Hematopoietic multipotent progenitor cell (in vitro differentiated cells): ENCODE results near the gene VAV2. TPM values are rescaled to one million over a fixed set of nuclear protein-coding genes. Genes with fewer than 3 reads are reported as not detected.
"Not testable (repeated sequence)": the region's sequence is repeated elsewhere in the genome, so short reads cannot be mapped to it uniquely, and the experiment has no call there.

Experiments used
- DNase-seq, 3 donors: peaks; one replicate each; pipeline ENCODE4 v3.0.0-alpha.2; 2011 to 2015; ENCODE audit warnings: low read depth in 2 of 3, low spot score in 2 of 3
- total RNA-seq: library from RNA; depleted of rRNA; stranded (reverse); fragments of >200 nt; gene quantifications from one replicate; pipeline ENCODE4 v1.2.3, GENCODE V29; 2012

Gene VAV2
- total RNA-seq, 1 donor, result 2.2 TPM

- DNase-seq, result no peak
These were observed 72.6 kb downstream of the VAV2 start for GRCh38 chr9:133919253-133920115.

GRCh38 chr9:133918111-133918813 is 73.9 kb downstream of the VAV2 start:
- DNase-seq, result no peak

DNA sequence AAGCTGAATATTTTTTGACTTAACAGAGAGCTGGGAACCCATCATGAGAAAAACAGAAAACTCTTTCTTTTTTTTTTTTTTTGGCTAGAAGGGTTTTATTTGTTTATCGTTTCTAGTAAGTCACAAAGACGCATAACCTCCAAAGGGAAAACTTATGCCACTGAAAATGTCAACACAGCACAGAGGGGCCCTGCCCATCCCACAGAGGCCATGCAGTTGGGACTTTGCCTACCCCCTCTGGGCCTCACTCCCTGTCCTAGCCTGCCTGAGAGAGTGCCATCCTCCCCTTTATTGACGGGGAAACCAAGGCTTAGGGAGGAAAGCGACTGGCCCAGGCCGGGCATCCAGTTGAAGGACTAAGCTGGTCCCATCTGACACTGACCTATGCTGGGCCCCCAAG is 74.7 kb downstream of the VAV2 start:
- DNase-seq, result no peak

DNA sequence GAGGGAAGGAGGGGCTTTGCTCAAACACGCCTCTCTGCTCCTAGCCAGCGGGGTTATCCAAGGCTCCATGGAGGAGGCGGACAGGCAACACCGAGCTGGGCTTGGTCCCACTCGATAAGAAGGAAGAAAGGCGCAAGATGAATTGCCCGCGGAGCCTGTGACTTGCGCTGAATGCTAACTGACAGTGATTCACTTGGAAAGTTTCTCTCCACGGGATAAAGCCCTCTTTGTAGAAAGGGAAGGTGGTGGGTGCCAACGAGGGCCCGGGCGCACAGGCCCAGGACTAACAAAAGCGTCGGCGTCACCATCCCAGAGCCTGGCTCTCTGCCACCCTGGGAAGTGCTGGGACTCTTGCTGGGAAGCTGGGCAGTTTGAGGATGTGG is 76.0 kb downstream of the VAV2 start:
- no peak for DNase-seq

GRCh38 chr9:133915534-133916158 is 76.5 kb downstream of the VAV2 start:
- DNase-seq, result no peak

DNA sequence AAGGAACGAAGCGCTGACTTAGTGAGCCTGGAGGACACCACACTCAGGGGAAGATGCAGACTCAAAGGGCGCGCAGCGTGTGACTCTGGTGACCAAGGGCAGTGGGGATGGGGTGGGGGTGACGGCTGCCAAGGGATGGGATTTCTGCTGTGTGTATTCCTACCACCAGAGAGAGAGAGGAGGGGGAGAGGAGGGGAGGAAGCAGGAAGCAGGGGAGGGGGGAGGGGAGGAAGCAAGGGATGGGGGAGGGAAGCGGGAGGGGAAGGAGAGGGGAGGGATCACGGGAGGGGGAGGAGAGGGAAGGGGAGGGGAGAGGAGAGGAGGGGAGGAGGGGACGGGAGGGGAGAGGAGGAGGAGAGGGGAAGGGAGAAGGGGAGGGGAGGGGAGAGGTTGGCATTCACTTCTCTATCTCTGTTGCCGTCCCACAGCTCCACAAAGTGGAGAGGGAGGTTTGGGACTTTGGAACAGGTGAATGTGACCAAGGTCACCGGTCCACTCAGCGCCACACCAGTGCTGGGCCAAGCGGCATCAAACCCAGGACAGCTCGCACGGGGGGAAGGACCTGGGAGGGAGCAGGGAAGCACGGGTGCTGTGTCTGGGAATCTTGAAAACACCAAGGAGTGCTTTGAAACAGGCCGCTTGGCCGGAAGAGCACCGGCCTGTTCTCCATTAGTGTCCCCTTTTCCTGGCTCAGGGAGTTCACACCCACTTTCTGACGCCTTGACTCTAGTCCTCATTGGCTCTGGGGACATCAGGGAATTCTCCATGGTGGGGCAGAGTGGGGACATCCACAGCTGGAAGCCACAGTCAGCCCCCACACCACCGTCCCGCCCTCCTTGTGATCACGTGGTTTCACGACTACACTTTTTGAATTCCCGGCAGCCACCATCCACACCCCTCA is 77.4 kb downstream of the VAV2 start:
- no peak for DNase-seq

- no peak for DNase-seq
These were observed 78.4 kb downstream of the VAV2 start for GRCh38 chr9:133913571-133914369.

GRCh38 chr9:133910855-133911514 is 81.1 kb downstream of the VAV2 start:
- no peak for DNase-seq

DNA sequence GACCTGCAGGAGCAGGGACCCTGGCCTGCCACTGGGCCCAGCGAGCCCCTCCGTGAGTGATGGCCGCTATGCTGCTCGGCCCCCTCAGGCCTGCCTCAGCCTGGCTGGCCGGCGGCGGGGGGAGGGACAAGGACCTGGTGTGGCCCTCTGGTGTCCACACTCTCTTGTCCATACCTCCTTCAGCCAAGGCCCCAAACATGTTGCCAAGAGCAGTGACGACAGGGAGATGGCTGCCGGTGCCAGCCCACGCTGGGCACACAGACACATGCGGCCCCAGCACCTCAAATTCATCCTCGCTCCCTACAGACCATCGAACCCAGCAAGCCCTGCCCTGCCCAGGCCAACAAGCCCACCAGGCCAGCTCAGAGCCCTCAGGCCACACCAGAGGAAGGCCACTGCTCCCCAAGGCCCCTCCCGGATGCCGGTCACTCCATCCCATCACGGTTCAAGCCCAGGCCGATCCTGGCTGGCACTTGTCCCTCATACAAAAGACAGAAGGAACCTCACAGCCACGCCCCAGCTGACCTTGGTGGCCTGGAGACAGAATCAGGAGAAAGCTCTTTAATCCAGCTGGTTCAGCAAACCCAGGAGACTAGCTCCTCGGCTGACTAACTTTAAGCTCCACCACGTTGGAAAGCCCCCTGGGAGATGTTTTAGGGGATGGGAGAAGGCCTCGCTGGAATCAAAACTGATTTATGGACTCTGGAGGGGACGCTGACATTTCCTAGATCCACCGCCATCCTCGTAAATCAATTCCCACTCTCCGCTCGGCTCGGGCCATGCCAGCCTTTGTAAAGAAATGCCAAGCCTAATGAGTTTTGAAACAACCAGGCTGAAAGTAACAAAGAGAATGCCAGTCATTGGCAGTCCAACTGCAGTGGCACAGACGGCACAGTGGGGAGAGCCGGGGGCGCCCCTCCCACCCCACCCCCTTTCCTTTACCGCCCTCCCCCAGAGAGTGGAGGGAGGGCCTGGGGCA is 84.9 kb downstream of the VAV2 start:
- no peak for DNase-seq

DNA sequence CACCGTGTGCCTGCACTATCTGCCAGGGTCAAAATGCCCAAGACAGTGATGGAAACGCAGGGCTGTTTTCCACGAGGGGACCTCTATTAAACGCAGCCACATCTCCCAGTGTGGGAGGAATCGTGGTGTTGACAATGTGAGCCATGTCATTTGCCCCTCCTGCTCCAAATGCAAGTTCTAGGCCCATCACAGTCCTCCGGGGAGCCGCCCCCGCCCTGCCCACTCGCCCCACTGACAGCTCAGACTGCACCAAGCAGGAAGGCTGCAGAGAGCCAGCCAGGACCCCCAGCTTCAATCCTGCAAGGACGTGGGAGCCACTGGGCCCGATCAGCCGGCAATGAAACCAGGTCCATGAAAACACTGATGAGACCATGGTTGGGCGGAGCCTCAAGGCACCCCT is 85.9 kb downstream of the VAV2 start:
- DNase-seq, result no peak

DNA sequence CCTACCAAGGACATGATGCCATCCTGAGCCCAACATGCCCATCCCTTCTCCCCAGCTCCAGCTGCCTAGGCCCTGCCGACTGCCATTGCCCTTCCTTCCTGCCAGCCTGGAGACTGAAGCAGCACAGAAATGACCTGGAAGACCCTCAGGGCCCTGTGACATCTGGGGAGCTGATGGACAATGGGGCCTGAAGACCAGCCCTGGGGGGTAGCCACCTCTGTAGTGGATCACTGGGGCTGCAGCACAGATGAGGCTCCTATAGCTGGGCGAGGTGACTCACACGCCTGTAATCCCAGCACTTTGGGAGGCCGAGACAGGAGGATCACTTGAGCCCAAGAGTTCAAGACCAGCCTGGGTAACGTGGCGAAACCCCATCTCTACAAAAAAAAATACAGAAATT is 86.6 kb downstream of the VAV2 start:
- no peak for DNase-seq

DNA sequence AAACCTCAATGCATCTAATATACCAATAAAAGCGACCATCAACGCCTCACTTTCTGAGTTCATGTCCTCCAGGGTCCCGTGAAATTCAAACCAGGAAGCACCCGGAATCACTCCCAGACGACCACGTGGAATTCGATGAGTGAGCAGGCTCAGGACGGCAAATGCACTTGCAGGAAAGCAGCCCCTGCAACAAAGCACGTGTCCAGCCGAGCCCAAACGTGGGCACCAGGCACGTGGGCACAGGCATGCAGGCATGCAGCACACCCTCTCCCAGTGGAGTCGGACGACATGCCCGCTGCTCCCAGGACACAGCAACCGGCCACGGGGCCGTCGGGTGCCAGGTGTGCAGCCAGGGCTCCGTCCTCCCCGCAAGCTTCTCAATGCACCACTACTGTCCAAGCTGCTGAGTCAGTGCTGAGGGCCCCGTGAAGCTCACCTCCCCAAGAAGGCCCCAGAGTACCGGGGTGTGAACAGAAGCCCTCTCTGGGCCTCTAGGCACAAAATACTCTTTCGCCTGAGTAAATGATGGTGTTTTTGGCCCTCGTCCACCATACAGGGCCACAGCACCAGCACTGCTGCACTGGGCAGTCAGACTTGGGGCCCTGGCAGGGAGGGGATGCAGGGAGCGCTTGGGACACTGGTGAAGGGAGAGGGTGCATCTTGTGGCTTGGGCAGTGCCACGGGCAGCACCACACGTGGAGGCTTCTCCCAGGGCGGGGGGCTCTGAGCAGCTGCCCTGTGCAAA is 87.6 kb downstream of the VAV2 start:
- no peak for DNase-seq

DNA sequence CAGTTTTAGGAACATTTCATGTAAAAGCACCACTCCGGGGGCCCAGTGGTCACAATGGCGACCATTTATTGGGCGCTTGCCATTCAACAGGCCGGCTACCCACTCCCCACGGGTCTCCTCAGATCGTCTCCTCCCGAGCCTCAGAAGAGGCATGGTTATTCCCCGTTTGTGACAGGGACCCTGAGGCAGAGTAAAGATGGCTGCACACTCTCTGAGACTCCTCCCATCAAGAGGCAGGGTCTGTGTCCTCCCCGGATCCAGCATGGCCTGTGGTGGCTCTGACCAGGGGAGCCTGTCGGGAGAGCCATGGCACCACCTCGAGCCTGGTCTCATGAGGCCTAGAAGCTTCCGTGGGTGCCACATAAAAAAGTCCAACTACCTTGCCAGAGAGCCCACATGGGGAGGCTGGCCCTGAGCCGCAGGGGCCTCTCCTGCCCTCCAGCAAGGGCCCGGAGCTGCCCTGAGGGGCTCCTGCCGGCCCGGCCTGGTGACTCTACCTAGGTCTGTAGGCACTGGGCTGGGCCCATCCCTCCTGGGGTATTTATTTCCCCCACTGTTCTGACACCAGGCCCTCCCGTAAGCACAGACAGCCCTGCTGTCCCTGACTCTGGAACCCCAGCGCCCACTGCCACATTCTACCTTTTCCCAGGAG is 90.8 kb downstream of the VAV2 start:
- DNase-seq, result no peak

- DNase-seq, result no peak
These were observed 94.4 kb downstream of the VAV2 start for GRCh38 chr9:133897675-133898074.

DNA sequence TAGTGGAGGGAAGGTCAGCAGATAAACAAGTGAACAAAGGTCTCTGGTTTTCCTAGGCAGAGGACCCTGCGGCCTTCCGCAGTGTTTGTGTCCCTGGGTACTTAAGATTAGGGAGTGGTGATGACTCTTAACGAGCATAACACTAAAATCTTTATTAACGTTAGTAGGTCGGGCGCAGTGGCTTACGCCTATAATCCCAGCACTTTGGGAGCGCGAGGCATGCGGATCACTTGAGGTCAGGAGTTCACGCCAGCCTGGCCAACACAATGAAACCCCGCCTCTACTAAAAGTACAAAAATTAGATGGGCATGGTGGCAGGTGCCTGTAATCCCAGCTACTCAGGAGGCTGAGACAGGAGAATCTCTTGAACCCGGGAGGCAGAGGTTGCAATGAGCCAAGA is 96.1 kb downstream of the VAV2 start:
- DNase-seq, result not testable (repeated sequence)

GRCh38 chr9:133895335-133895734 is 96.8 kb downstream of the VAV2 start:
- DNase-seq, result no peak
